Neural cell (in vitro differentiated cells): Measurements from ENCODE around the gene CYP8B1. TPM values are rescaled to one million over a fixed set of nuclear protein-coding genes. Genes with fewer than 3 reads are reported as not detected.

Experiments used
- H2AFZ ChIP-seq: fragments of 200-600, 300-800 bp; sonication (generic), shearing (Covaris generic); 2 replicates; pipeline ENCODE4 v1.6.0; 2014; ENCODE audit warnings: low read depth, mild to moderate bottlenecking, antibody characterized with exemption, low read length, moderate library complexity
- H3F3A ChIP-seq: fragments of 200-600 bp; shearing (Covaris generic); 2 replicates; pipeline ENCODE4 v1.6.1; 2016; ENCODE audit warnings: mild to moderate bottlenecking, moderate library complexity, mixed read lengths, antibody characterized with exemption, low read length; ENCODE audit not compliant: insufficient read depth, poor library complexity, severe bottlenecking
- H3K27ac ChIP-seq: fragments of 200-600, 300-800 bp; sonication (generic), shearing (Covaris generic); 2 replicates; pipeline ENCODE4 v1.5.1; 2014; ENCODE audit warnings: mild to moderate bottlenecking, low read length, moderate library complexity
- H3K27me3 ChIP-seq: fragments of 300-800, 200-600 bp; sonication (generic), shearing (Covaris generic); 2 replicates; pipeline ENCODE4 v1.6.0; 2014; ENCODE audit warnings: mild to moderate bottlenecking, low read depth, low read length, moderate library complexity; ENCODE audit not compliant: insufficient read depth
- H3K36me3 ChIP-seq: fragments of 300-800, 200-600 bp; sonication (generic), shearing (Covaris generic); 2 replicates; pipeline ENCODE4 v1.5.1; 2014; ENCODE audit warnings: mild to moderate bottlenecking, antibody characterized with exemption, low read length, moderate library complexity; ENCODE audit not compliant: insufficient read depth
- H3K4me2 ChIP-seq: fragments of 300-800, 200-600 bp; sonication (generic), shearing (Covaris generic); 2 replicates; pipeline ENCODE4 v1.6.0; 2014; ENCODE audit warnings: mild to moderate bottlenecking, low read length
- H3K4me3 ChIP-seq: fragments of 300-800, 200-600 bp; sonication (generic), shearing (Covaris generic); 2 replicates; pipeline ENCODE4 v1.5.1; 2014; ENCODE audit warnings: mild to moderate bottlenecking, low read length, moderate library complexity
- H3K79me2 ChIP-seq: fragments of 200-600 bp; shearing (Covaris generic); replicated peaks from 2 replicates; pipeline ENCODE4 v1.6.0; 2014; ENCODE audit warnings: mild to moderate bottlenecking, low read length, moderate library complexity; ENCODE audit not compliant: insufficient read depth
- H3K9ac ChIP-seq: fragments of 300-800, 200-600 bp; sonication (generic), shearing (Covaris generic); 2 replicates; pipeline ENCODE4 v1.6.1; 2016; ENCODE audit warnings: mild to moderate bottlenecking, low read length, mixed read lengths
- H3K9me2 ChIP-seq: fragments of 200-600 bp; shearing (Covaris generic); 2 replicates; pipeline ENCODE4 v1.6.1; 2016; ENCODE audit warnings: mild to moderate bottlenecking, low read length, mixed read lengths; ENCODE audit not compliant: insufficient read depth
- H3K9me3 ChIP-seq: fragments of 200-600, 300-800 bp; sonication (generic), shearing (Covaris generic); 2 replicates; pipeline ENCODE4 v1.6.1; 2016; ENCODE audit warnings: mild to moderate bottlenecking, mixed run types, low read length, moderate library complexity, mixed read lengths
- H4K20me1 ChIP-seq: fragments of 200-600 bp; shearing (Covaris generic); 2 replicates; pipeline ENCODE4 v1.6.1; 2016; ENCODE audit warnings: mild to moderate bottlenecking, mixed run types; ENCODE audit not compliant: insufficient read depth
- CTCF ChIP-seq: fragments of 450-650 bp; IDR thresholded peaks from 2 replicates; pipeline ENCODE4 v1.5.1; 2014; ENCODE audit warnings: antibody characterized with exemption, mild to moderate bottlenecking, moderate library complexity; ENCODE audit not compliant: poor library complexity, severe bottlenecking
- EP300 ChIP-seq: fragments of 450-650 bp; conservative IDR thresholded peaks from 2 replicates; pipeline ENCODE4 v1.6.1; 2014; ENCODE audit warnings: antibody characterized with exemption, mild to moderate bottlenecking, moderate library complexity; ENCODE audit not compliant: poor library complexity, severe bottlenecking
- EZH2 ChIP-seq: fragments of 200-600, 300-800 bp; shearing (Covaris generic), sonication (generic); IDR thresholded peaks from 2 replicates; pipeline ENCODE4 v1.6.1; 2014; ENCODE audit warnings: antibody characterized with exemption, low read length, borderline replicate concordance, mild to moderate bottlenecking; ENCODE audit not compliant: insufficient read depth, poor library complexity, severe bottlenecking
- MXI1 ChIP-seq: fragments of 450-650 bp; conservative IDR thresholded peaks from 2 replicates; pipeline ENCODE4 v1.6.1; 2014; ENCODE audit warnings: antibody characterized with exemption, mild to moderate bottlenecking; ENCODE audit not compliant: poor library complexity, severe bottlenecking
- POLR2AphosphoS5 ChIP-seq: IDR thresholded peaks from 2 replicates; pipeline ENCODE4 v1.6.1; 2012
- RAD21 ChIP-seq: fragments of 450-650 bp; conservative IDR thresholded peaks from 2 replicates; pipeline ENCODE4 v1.6.1; 2014; ENCODE audit warnings: antibody characterized with exemption, mild to moderate bottlenecking, moderate library complexity
- REST ChIP-seq: IDR thresholded peaks from 2 replicates; pipeline ENCODE4 v1.6.1; 2012; ENCODE audit warnings: borderline replicate concordance
- SMC3 ChIP-seq: fragments of 450-650 bp; conservative IDR thresholded peaks from 2 replicates; pipeline ENCODE4 v1.6.1; 2014; ENCODE audit warnings: antibody characterized with exemption, mild to moderate bottlenecking, moderate library complexity; ENCODE audit not compliant: poor library complexity
- TAF1 ChIP-seq: IDR thresholded peaks from 2 replicates; pipeline ENCODE4 v1.6.1; 2012; ENCODE audit warnings: low read depth
- polyA plus RNA-seq: library from polyadenylated mRNA; depleted of rRNA; stranded (reverse); fragments of >200 nt; gene quantifications from 2 replicates; pipeline ENCODE4 v1.2.3, GENCODE V29; 2014

The CYP8B1 gene
- polyA plus RNA-seq, 1 donor from 2014 or later, result not detected

GRCh38 chr3:42830437-42831320 is 45.0 kb downstream of the CYP8B1 start:
- H3K27me3 ChIP-seq, result no peaks in the 10 kb centered on the region
- no peak overlapping the region for H3K4me2 ChIP-seq
- H3K9me2 ChIP-seq, result no peaks in the 10 kb centered on the region
- H3K9ac ChIP-seq, result no peak overlapping the region
- H3F3A ChIP-seq, result no peaks in the 10 kb centered on the region
- TF ChIP-seq SMC3 (no peak), MXI1 (no peak), CTCF (no peak), POLR2AphosphoS5 (no peak), EP300 (no peak), TAF1 (no peak), REST (no peak), RAD21 (no peak), EZH2 (no peak)
- no peak overlapping the region for H3K4me3 ChIP-seq
- H3K27ac ChIP-seq, result no peak overlapping the region
- H2AFZ ChIP-seq, result no peak overlapping the region
- H4K20me1 ChIP-seq, result no peaks in the 10 kb centered on the region
- no peaks in the 10 kb centered on the region for H3K9me3 ChIP-seq
- H3K79me2 ChIP-seq, result no peaks in the 10 kb centered on the region
- H3K36me3 ChIP-seq, result no peaks in the 10 kb centered on the region

GRCh38 chr3:42829628-42830436 is 45.8 kb downstream of the CYP8B1 start:
- Histone ChIP-seq H3K9me2 (no peaks in the 10 kb centered on the region), H3K27ac (no peak overlapping the region)

More at GRCh38 chr3:42829628-42830436, 45.8 kb downstream of the CYP8B1 start:
- Histone ChIP-seq H3K9me3 (no peaks in the 10 kb centered on the region), H3K4me3 (no peak overlapping the region), H3K36me3 (no peaks in the 10 kb centered on the region), H3K9ac (no peak overlapping the region), H2AFZ (no peak overlapping the region), H3K4me2 (no peak overlapping the region), H3K27me3 (no peaks in the 10 kb centered on the region), H3F3A (no peaks in the 10 kb centered on the region), H4K20me1 (no peaks in the 10 kb centered on the region), H3K79me2 (no peaks in the 10 kb centered on the region)
- TF ChIP-seq RAD21 (no peak), EZH2 (no peak), MXI1 (no peak), CTCF (no peak), POLR2AphosphoS5 (no peak), EP300 (no peak)
